ENCODE measurements around the gene PDK3.

Gene PDK3

GRCh38 chrX:24563291-24564010, 98.4 kb downstream of the PDK3 start:
- DNase-seq: no peak

GRCh38 chrX:24566240-24566639, 101.2 kb downstream of the PDK3 start:
- DNase-seq: no peak

DNA sequence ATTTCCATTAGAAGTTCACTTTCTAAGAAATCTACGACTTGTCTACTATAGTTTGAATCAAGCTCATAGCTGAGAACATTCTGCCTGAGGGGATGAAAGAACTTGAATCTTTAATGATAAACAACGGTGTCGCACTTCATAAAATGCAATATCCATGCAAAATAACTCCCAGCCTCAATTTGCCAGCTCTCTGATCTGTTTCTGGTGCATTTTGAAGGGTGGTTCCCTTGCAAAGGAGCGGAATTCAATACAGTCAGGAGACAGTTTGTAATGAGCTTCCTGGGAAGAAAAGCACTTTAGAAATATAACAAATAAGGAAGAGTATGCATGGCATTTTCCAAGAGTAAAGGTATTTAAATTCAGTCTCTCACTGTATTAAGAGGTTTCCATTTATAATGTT, 102.1 kb downstream of the PDK3 start:
- no peak for DNase-seq

DNA sequence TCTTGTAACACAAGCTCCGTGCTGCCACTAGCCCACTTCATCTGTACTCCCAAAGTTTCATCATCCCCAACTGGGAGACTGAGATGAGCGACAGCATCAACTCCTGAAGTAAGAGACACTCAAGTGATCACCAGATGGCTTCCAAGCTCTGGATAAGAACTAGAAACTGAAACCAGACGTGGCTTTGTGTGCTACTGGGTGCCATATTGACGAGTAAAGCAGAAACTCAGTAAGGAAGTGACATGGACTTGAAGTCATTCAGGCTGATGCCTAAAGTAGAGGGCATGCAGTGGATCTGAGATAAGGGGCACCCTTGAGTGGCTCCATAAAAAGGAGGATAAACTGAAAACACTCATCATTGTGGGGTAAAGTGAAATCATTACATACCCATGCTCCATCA, 109.7 kb downstream of the PDK3 start:
- DNase-seq: no peak

DNA sequence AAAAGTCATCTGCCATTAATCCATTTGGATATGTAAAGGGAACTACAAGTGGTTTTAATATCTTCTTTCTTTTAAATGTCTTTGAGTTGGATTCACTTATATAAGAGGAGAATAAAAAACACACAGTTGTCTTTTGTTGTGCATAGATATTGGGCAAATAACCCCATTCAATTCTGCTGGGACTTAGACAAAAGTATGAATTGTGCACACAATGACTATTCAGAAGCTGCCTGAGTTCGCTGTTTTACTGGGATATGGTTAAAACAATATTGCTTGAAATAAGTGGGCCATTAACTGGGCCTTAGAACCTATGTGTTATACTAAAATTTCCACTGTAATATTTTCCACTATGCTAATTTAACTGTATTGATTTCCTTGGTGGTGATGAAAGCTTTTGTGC, 110.4 kb downstream of the PDK3 start:
- no peak for DNase-seq

DNA sequence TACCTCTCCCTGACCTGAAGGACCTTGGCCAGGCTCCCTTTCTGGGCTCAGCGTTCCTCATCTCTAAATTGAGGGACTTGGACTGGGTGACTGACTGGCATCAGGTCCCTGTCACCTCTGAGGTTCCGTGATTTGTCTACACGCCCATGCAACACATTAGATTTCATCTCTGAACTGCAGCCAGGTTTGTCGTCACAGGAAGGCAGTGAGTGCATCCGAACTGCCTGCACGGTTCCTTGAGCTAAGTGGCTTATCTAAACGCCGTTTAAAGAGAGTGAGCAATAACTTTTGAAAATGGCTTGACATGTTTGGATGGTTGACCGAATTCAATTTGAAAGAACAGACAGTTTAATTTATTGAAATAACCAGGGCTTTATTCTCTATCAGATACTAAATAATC, 112.0 kb downstream of the PDK3 start:
- DNase-seq: no peak

Data from stimulated activated naive CD4-positive, alpha-beta T cell treated with Interleukin-2 at 50 U/mL for 16 hours (primary cell).